HepG2 (cell line): ENCODE results near the gene SOWAHD. TPM values are rescaled to one million over a fixed set of nuclear protein-coding genes. Genes with fewer than 3 reads are reported as not detected.

Experiments used
- ATAC-seq: fragments of 200-7000 bp; cut with Tn5 transposase; 3 replicates; pipeline ENCODE4 v1.9.1; 2020; ENCODE audit warnings: mild to moderate bottlenecking, moderate library complexity
- BruUV-seq: library from RNA; stranded (reverse); fragments of 400-500 nt; replicated peaks from 2 replicates; lab custom pipeline; 2021; lab: Mats Ljungman, UMichigan
- CTCF ChIA-PET: fragments of 300-600 bp; formaldehyde crosslinking; extraction: SDS; loops from one replicate; lab custom pipeline; 2021; ENCODE audit warnings: low total read pairs, inconsistent platforms, low intra/inter-chr PET ratio; lab: Yijun Ruan, JAX
- POLR2A ChIA-PET: fragments of 350-600 bp; sonication (Branson Sonifier 250); formaldehyde crosslinking; loops from one replicate; lab custom pipeline; 2020; ENCODE audit warnings: antibody characterized with exemption, inconsistent platforms; lab: Yijun Ruan, JAX
- DNase-seq: peaks from one replicate; pipeline ENCODE4 v3.0.0-alpha.2; 2015; ENCODE audit warnings: low spot score
- FAIRE-seq: peaks from 3 replicates; lab custom pipeline; 2011; peaks lifted over from hg19 to GRCh38; lab: Jason Lieb, UNC
- H2AFZ ChIP-seq: one replicate; pipeline ENCODE4 v1.6.1; 2011; ENCODE audit warnings: low read length, inconsistent platforms
- H3K27ac ChIP-seq: fragments of 300-600 bp; 3 replicates; pipeline ENCODE4 v1.8.0; 2011; ENCODE audit warnings: mixed run types, mild to moderate bottlenecking, mixed read lengths, low read length, inconsistent platforms; ENCODE audit not compliant: insufficient read depth; ENCODE audit errors: extremely low read length
- H3K27me3 ChIP-seq, 2 experiments: fragments of 200-600 bp in 1 of 2; 2 replicates in 1 of 2; 3 replicates in 1 of 2; pipeline versions ENCODE4 v1.6.0 to v1.8.0; 2011; ENCODE audit warnings: low read length in 2 of 2, mild to moderate bottlenecking in 2 of 2, moderate library complexity in 2 of 2, inconsistent platforms in 1 of 2; ENCODE audit not compliant: insufficient read depth in 2 of 2, control insufficient read depth in 1 of 2
- H3K36me3 ChIP-seq, 2 experiments: fragments of 200-600 bp in 1 of 2; replicated peaks in 1 of 2; 2 replicates in 1 of 2; 3 replicates in 1 of 2; pipeline versions ENCODE4 v1.5.1 to v1.8.0; 2011; ENCODE audit warnings: low read length in 2 of 2, inconsistent platforms in 1 of 2; ENCODE audit not compliant: insufficient read depth in 2 of 2, control insufficient read depth in 1 of 2
- H3K4me1 ChIP-seq: 2 replicates; pipeline ENCODE4 v1.5.1; 2012; ENCODE audit warnings: low read length, inconsistent platforms; ENCODE audit not compliant: insufficient read depth
- H3K4me2 ChIP-seq: 2 replicates; pipeline ENCODE4 v1.6.0; 2011; ENCODE audit warnings: low read depth, low read length, inconsistent platforms
- H3K4me3 ChIP-seq, 3 experiments: fragments of 200-600 bp in 1 of 3; sonication (generic), shearing (Covaris generic) in 1 of 3; replicated peaks in 1 of 3; 2 replicates each; pipeline ENCODE4 v1.5.1; 2011 to 2016; ENCODE audit warnings: low read length in 3 of 3, inconsistent platforms in 2 of 3, low read depth in 2 of 3, mild to moderate bottlenecking in 2 of 3, control low read depth in 1 of 3, mixed read lengths in 1 of 3; ENCODE audit not compliant: insufficient read depth in 1 of 3
- H3K79me2 ChIP-seq: one replicate; pipeline ENCODE4 v1.6.1; 2011; ENCODE audit warnings: low read length, inconsistent platforms; ENCODE audit not compliant: insufficient read depth
- H3K9ac ChIP-seq: 2 replicates; pipeline ENCODE4 v1.6.0; 2011; ENCODE audit warnings: mild to moderate bottlenecking, low read depth, low read length, inconsistent platforms; ENCODE audit not compliant: insufficient read depth
- H3K9me3 ChIP-seq: 2 replicates; pipeline ENCODE4 v1.5.1; 2012; ENCODE audit warnings: mild to moderate bottlenecking, low read length
- H4K20me1 ChIP-seq: 2 replicates; pipeline ENCODE4 v1.6.0; 2011; ENCODE audit warnings: inconsistent platforms, mild to moderate bottlenecking, low read length, moderate library complexity; ENCODE audit not compliant: insufficient read depth
- CCDC6 ChIP-seq: sonication (generic); formaldehyde crosslinking; IDR thresholded peaks from 2 replicates; pipeline ENCODE4 v1.8.1; 2022; ENCODE audit warnings: mild to moderate bottlenecking, missing genetic modification reagents, moderate library complexity
- EED ChIP-seq: sonication (generic); formaldehyde crosslinking; IDR thresholded peaks from 2 replicates; pipeline ENCODE4 v1.5.0; 2020; ENCODE audit warnings: mild to moderate bottlenecking, missing genetic modification reagents
- MAFK ChIP-seq, 2 experiments: IDR thresholded peaks in 1 of 2; conservative IDR thresholded peaks in 1 of 2; 2 replicates each; pipeline ENCODE4 v1.6.1; 2011; ENCODE audit warnings: improper control_type of control experiment in 2 of 2, low read length in 2 of 2
- RBAK ChIP-seq: sonication (generic); formaldehyde crosslinking; IDR thresholded peaks from 2 replicates; pipeline ENCODE4 v1.5.1; 2020; ENCODE audit warnings: mild to moderate bottlenecking, missing genetic modification reagents
- XRCC5 ChIP-seq: fragments of 200-400 bp; formaldehyde crosslinking; optimal IDR thresholded peaks from 2 replicates; pipeline ENCODE3; 2017; ENCODE audit warnings: mild to moderate bottlenecking, low read length
- ZNF143 ChIP-seq: sonication (generic); formaldehyde crosslinking; IDR thresholded peaks from 2 replicates; pipeline ENCODE4 v1.4.0; 2020; ENCODE audit warnings: missing genetic modification reagents
- ZNF343 ChIP-seq: sonication (generic); formaldehyde crosslinking; IDR thresholded peaks from 2 replicates; pipeline ENCODE4 v1.4.0; 2020; ENCODE audit warnings: mild to moderate bottlenecking, missing genetic modification reagents
- ZNF432 ChIP-seq: sonication (generic); formaldehyde crosslinking; IDR thresholded peaks from 2 replicates; pipeline ENCODE4 v1.5.0; 2020; ENCODE audit warnings: missing genetic modification reagents, mild to moderate bottlenecking, borderline replicate concordance
- ZNF777 ChIP-seq: sonication (generic); formaldehyde crosslinking; IDR thresholded peaks from 2 replicates; pipeline ENCODE4 v1.4.0; 2020; ENCODE audit warnings: missing genetic modification reagents
- WGBS: methylation state at CpG from one replicate; pipeline ENCODE4 v1.1.6; 2017; ENCODE audit warnings: low lambda C conversion rate; 5-methylcytosine and 5-hydroxymethylcytosine counted together
- in situ Hi-C: cut with HindIII; loops from 2 replicates; pipeline ENCODE4 v1.10.0; 2017; ENCODE audit warnings: low pct_unique_long_range_greater_than_20kb; ENCODE audit not compliant: extremely low pct_ligation_motif_present
- intact Hi-C: fragments of 100-400 bp; cut with micrococcal nuclease; formaldehyde crosslinking; loops from one replicate; pipeline ENCODE4 v1.10.0; 2022; ENCODE audit not compliant: unreplicated experiment
- polyA plus RNA-seq, 8 experiments: library from polyadenylated mRNA; depleted of rRNA in 3 of 8; stranded (reverse) in 7 of 8; unstranded in 1 of 8; fragments of >200 nt; fragmentation: Illumina TruSeq in 4 of 8; extraction: Trizol in 4 of 8; gene quantifications; 2 replicates each; pipeline versions ENCODE4 v1.2.1 to v1.2.3, GENCODE V29; 2011 to 2016; ENCODE audit warnings: low read depth in 4 of 8, missing spikeins in 1 of 8, mixed read lengths in 1 of 8; ENCODE audit not compliant: insufficient read depth in 1 of 8
- total RNA-seq, 5 experiments: library from RNA; depleted of rRNA; stranded (reverse); fragments of >200 nt; fragmentation: Illumina TruSeq; extraction: Trizol; gene quantifications; 2 replicates each; pipeline ENCODE4 v1.2.3, GENCODE V29; 2016; ENCODE audit warnings: low read depth in 1 of 5
- TF ChIP-seq, protein P1 (sequence below): sonication (generic); formaldehyde crosslinking; IDR thresholded peaks from 2 replicates; pipeline ENCODE4 v1.4.0; 2020; ENCODE audit warnings: mild to moderate bottlenecking, low read depth, missing genetic modification reagents
- TF ChIP-seq, protein P2 (sequence below), 2 experiments: fragments of 450-650 bp in 1 of 2; sonication (generic) in 1 of 2; formaldehyde crosslinking in 1 of 2; IDR thresholded peaks; 2 replicates each; pipeline versions ENCODE4 v1.6.1 to v1.8.0; 2016 to 2022; ENCODE audit warnings: antibody characterized with exemption in 1 of 2, mild to moderate bottlenecking in 1 of 2, missing genetic modification reagents in 1 of 2
- TF ChIP-seq, protein P3 (sequence below): sonication (generic); formaldehyde crosslinking; IDR thresholded peaks from 2 replicates; pipeline ENCODE4 v1.4.0; 2020; ENCODE audit warnings: low read depth, mild to moderate bottlenecking, missing genetic modification reagents

The SOWAHD gene
- total and polyA plus RNA-seq, 2 of the 13 experiments (the other 11 are each of a cell fraction or from before 2014, with no cell fraction given) = 1.0 to 1.3 TPM

DNA sequence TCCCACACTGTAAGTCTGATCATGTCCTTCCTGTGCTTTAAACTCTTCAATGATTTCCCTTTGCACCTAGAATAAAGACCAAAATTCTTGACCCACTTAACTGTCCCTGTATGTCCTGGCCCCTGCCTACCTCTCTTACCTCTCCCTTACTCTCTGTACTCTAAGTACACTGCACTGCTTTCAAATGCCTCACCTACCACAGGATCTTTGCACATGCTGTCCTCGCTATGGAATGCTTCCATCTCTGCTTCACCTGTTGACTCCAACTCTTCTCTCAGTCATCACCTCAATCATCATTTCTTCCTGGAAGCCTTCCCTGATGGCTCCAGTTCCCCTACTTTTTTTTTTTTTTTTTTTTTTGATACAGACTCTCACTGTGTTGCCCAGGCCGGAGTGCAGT, 36.5 kb upstream of the SOWAHD start:
- Histone ChIP-seq H2AFZ (no peak overlapping the region), H3K79me2 (no peaks in the 10 kb centered on the region), H3K4me3 (no peak overlapping the region), H3K4me2 (no peak overlapping the region), H3K9ac (no peak overlapping the region), H3K4me1 (no peaks in the 10 kb centered on the region), H3K27ac (no peak overlapping the region), H4K20me1 (no peaks in the 10 kb centered on the region), H3K36me3 (no peaks in the 10 kb centered on the region), H3K9me3 (no peaks in the 10 kb centered on the region), H3K27me3 (no peaks in the 10 kb centered on the region)
- POLR2A ChIA-PET = no interaction called here
- in situ Hi-C loops (no loop called here), intact Hi-C loops (no loop called here)
- TF ChIP-seq ZNF432 (CRISPR knock-in tag) = no peak
- TF ChIP-seq, protein P1, sequence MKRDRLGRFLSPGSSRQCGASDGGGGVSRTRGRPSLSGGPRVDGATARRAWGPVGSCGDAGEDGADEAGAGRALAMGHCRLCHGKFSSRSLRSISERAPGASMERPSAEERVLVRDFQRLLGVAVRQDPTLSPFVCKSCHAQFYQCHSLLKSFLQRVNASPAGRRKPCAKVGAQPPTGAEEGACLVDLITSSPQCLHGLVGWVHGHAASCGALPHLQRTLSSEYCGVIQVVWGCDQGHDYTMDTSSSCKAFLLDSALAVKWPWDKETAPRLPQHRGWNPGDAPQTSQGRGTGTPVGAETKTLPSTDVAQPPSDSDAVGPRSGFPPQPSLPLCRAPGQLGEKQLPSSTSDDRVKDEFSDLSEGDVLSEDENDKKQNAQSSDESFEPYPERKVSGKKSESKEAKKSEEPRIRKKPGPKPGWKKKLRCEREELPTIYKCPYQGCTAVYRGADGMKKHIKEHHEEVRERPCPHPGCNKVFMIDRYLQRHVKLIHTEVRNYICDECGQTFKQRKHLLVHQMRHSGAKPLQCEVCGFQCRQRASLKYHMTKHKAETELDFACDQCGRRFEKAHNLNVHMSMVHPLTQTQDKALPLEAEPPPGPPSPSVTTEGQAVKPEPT (CRISPR knock-in tag) = no peak
- TF ChIP-seq ZNF143 (CRISPR knock-in tag) = no peak
- TF ChIP-seq, protein P2, sequence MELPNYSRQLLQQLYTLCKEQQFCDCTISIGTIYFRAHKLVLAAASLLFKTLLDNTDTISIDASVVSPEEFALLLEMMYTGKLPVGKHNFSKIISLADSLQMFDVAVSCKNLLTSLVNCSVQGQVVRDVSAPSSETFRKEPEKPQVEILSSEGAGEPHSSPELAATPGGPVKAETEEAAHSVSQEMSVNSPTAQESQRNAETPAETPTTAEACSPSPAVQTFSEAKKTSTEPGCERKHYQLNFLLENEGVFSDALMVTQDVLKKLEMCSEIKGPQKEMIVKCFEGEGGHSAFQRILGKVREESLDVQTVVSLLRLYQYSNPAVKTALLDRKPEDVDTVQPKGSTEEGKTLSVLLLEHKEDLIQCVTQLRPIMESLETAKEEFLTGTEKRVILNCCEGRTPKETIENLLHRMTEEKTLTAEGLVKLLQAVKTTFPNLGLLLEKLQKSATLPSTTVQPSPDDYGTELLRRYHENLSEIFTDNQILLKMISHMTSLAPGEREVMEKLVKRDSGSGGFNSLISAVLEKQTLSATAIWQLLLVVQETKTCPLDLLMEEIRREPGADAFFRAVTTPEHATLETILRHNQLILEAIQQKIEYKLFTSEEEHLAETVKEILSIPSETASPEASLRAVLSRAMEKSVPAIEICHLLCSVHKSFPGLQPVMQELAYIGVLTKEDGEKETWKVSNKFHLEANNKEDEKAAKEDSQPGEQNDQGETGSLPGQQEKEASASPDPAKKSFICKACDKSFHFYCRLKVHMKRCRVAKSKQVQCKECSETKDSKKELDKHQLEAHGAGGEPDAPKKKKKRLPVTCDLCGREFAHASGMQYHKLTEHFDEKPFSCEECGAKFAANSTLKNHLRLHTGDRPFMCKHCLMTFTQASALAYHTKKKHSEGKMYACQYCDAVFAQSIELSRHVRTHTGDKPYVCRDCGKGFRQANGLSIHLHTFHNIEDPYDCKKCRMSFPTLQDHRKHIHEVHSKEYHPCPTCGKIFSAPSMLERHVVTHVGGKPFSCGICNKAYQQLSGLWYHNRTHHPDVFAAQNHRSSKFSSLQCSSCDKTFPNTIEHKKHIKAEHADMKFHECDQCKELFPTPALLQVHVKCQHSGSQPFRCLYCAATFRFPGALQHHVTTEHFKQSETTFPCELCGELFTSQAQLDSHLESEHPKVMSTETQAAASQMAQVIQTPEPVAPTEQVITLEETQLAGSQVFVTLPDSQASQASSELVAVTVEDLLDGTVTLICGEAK (IDR thresholded peaks at IDR 0.05) = no peak
- TF ChIP-seq, protein P2 (CRISPR knock-in tag; IDR thresholded peaks at IDR 0.05) = no peak
- no peak for TF ChIP-seq XRCC5
- no peak for TF ChIP-seq CCDC6 (CRISPR knock-in tag)
- no peak for TF ChIP-seq RBAK (CRISPR knock-in tag)
- no peak for TF ChIP-seq ZNF777 (CRISPR knock-in tag)
- no peak for TF ChIP-seq EED (CRISPR knock-in tag)
- TF ChIP-seq, protein P3, sequence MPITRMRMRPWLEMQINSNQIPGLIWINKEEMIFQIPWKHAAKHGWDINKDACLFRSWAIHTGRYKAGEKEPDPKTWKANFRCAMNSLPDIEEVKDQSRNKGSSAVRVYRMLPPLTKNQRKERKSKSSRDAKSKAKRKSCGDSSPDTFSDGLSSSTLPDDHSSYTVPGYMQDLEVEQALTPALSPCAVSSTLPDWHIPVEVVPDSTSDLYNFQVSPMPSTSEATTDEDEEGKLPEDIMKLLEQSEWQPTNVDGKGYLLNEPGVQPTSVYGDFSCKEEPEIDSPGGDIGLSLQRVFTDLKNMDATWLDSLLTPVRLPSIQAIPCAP (CRISPR knock-in tag) = no peak
- TF ChIP-seq ZNF343 (CRISPR knock-in tag) = no peak
- no peak for TF ChIP-seq MAFK (conservative IDR thresholded peaks at IDR 0.05 in 1 of 2, IDR thresholded peaks at IDR 0.05 in 1 of 2; ENCODE audit: low read length in 2 of 2)
- CTCF ChIA-PET = no interaction called here
- no TSS peak for BruUV-seq
- FAIRE-seq = no peak
- WGBS = 40% methylated on average over 2 of the region's 2 CpGs
- DNase-seq = no peak
- no peak for ATAC-seq
